Stimulated activated CD4-positive, alpha-beta T cell treated with anti-CD3 and anti-CD28 coated beads, Interleukin-4, amount 100 ng/mL, for 4 hours (primary cell): ENCODE measurements around the gene TNFRSF8.
"Not testable (repeated sequence)": the region's sequence is repeated elsewhere in the genome, so short reads cannot be mapped to it uniquely, and the experiment has no call there.

Source experiments
- DNase-seq, 2 experiments: peaks; one replicate each; pipeline ENCODE4 v3.0.0-alpha.2; 2020

The TNFRSF8 gene

DNA sequence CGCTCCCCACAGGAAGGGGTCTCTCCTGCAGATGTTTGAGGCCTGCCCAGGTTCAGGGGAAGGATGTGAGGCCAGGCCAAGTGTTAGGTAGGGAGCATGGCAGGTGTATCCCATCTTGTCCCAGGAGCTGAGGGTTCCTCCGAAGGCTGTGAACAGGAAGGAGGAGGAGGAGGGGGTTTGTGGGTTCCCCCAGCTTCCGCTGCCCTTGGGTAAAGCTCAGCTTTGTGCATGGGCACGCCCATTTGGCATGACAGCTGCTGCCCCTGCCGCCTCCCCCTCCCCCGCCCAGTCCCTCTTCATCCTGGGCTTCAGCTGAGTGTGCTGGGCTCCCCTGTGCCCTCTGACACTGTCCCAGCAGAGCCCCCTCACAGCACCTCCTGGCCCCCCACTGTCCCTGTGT lies 25.5 kb downstream of the TNFRSF8 start:
- DNase-seq: peak; percentile 22 to 38

DNA sequence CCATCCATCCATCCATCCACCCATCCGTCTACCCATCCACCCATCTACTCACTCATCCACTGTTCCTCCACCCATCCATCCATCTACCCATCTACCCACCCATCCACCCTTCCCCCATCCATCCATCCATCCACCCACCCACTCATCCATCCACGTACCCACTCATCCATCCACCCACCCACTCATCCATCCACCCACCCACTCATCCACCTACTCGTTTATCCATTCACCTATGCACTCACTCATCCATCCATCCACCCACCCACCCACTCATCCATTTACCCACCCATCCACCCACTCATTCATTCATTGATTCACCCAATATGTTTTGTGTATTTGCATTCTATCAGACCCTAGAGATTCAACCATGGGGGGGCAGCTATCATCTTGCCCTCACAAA lies 27.2 kb downstream of the TNFRSF8 start:
- peak in 1 of 2 experiments; percentile 8 for DNase-seq

DNA sequence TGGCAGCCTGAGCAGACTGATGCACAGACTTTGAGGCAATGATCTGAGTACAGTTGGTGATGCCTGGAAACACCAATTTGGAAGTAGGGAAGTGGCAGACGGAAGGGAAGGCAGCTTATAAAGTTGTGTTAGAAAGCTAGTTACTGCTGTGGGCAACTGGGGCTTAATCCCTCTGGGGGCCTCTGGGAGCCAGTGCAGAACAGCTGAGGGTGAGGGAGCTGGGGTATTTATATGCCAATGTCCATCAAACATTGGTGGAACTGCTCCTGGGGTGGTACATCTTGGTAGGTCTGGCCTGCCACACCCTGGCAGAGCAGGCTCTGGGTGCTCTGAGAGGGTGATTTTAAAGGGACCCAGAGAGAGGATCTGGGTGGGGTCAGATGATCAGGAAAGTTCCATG lies 28.1 kb downstream of the TNFRSF8 start:
- DNase-seq: no peak

DNA sequence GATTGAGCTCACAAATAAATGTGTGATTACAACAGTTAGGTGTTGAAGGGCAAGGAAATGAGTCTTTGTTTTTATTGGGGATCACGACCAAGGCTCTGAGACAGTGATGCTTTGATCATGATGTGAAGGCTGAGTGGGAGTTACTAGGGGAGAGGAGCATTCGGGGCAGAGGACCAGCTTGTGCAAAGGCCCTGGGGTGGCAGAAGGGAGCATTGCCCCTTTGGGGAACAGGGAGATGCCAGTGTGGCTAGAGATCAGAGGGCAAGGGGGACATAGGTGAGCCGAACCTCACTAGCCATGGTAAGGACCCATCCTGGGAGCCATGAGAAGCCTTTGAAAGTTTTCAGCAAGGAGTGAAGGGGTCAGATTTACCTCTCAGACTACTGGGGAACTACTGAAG lies 31.1 kb downstream of the TNFRSF8 start:
- no peak for DNase-seq

DNA sequence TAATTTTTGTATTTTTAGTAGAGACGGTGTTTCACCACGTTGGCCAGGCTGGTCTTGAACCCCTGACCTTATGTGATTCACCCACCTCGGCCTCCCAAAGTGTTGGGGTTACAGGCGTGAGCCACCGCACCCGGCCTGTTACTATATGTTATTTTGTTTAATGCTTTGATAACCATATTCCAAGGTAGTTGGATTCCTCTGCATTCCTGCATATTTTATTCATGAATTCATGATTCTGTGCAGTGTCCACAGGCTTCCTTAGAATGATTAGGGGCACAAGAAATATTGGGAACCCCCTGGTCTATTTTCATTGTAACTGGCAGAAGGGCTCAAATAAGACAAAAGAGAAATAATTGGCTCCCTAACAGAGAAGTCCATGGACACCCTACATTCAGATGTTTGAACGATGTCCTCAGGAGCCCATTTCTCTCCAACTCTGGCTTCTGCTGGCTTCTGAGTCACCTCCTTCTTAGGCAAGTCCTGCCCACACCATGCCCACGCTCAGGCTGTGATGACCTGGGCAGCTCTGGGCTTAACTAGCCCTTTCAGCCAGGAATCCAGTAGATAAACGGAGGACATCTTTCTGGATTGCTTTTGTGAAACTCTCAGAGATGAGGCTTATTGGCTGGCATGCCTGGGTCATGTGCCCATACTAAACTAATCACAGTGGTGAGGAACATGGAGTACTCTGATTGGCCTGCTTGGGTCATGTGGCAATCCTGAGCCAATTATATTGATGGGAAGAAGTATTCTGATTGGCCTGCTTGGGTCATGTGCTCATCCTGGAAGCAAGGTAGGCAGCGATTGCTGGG lies 32.6 kb downstream of the TNFRSF8 start:
- DNase-seq: no peak

DNA sequence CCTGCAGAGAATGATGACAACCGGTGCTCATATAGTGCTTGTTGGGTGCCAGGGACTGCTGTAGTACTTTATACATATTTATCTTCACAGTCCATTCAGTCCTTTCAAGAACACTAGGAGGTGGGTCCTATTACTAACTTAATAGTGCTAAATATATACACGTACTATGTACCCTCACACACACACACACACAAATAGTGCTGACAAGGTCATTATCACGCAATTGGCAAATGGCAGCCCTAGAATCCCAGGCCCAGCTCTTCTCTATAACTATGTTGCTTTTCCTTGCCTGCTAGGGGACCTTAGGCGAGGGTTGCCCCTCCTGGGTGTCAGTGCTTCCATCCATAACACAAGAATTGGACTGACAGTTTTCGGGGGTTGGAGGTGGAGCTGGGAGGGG lies 33.5 kb downstream of the TNFRSF8 start:
- no peak for DNase-seq

DNA sequence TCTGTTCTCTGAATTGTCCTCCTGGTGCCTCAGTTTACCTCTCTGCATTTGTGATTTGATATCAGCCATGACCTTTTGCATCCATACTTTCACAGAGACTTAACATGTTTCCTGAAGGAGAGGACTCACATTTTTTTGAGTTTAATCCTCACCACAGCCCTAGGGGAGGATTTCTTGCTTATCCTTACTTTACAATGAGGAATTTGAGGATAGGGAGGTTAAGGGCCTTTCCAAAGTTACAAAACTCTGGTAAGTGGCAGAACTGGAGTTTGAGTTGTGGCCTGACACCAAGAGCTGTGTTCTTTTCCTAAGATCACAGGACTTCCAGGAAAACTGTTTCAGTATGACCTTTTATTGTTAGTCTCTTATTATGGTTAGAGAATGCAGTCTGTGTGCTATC lies 34.2 kb downstream of the TNFRSF8 start:
- no peak for DNase-seq

DNA sequence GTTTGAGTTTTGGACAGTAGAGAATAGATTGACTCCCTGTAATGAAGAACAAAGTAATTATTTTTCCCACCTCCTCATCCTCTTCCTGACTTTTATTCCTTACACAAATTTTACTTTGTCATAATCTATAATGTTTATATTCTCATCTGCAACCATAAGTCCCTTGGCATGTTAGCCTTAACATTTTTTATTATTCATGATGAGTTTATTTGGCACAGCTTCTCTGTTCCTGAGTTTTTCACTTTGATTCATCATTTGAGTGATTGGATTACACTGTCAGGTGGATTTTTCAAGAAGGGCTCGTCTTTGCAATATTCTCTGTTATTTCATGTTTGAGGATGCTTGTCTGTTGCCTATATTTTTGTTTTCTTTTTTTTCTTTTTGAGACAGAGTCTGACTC lies 35.7 kb downstream of the TNFRSF8 start:
- no peak for DNase-seq

DNA sequence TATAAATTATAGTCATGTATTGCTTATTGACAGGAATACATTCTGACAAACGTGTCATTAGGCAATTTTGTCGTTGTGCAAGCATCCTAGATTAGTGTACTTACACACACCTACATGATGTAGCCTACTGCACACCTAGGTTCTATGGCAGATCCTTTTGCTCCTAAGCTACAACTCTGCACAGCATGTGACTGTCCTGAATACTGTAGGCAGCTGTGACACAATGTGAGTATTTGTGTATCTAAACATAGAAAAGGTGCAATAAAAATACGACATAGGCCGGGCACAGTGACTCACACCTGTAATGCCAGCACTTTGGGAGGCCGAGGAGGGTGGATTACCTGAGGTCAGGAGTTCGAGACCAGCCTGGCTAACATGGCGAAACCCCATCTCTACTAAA lies 36.5 kb downstream of the TNFRSF8 start:
- no peak for DNase-seq

DNA sequence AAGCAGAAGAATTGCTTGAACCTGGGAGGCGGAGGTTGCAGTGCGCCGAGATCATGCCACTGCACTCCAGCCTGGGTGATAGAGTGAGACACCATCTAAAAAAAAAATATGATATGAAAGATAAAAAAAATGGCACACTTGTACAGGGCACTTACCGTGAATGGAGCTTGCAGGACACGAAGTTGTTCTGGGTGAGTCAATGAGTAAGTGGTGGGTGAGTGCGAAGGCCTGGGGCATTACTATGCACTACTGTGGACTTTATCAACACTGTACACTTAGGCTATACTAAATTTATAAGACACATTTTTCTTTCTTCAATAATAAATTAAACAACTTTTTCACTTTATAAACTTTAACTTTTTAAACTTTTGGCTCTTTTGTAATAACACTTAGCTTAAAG lies 37.0 kb downstream of the TNFRSF8 start:
- DNase-seq: no peak

DNA sequence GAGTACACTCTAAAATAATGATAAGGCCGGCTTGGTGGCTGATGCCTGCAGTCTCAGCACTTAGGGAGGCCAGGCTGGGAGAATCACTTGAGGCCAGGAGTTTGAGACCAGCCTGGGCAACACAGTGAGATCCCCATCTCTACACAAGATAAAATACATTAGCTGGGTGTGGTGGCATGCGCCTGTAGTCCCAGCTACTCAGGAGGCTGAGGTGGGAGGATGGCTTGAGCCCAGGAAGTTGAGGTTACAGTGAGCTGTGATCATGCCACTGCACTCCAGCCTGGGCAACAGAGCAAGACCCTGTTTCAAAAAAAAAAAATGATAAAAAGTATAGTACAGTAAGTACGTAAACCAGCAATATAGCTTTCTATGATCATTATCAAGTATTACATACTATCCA lies 38.0 kb downstream of the TNFRSF8 start:
- not testable (repeated sequence) for DNase-seq

DNA sequence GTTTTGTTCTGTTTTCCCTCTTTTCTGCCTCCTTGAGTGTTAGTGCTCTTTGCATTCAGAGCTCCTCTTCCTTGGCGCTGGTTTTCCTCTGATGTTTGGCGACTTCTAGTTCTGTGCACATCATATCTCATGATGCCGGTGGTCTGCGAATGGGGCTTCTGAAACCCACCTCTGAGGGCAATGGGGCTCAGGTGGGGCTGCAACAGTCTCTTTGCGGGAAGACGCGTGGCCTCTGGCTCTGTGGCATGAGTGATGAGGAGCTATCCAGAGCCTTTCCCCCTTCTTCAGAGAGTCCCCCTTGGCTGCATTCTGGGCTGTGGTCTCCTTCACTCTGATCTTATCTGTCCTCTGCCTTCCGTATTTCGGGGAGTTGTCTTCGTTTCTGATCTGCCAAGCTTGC lies 39.0 kb downstream of the TNFRSF8 start:
- DNase-seq: no peak

DNA sequence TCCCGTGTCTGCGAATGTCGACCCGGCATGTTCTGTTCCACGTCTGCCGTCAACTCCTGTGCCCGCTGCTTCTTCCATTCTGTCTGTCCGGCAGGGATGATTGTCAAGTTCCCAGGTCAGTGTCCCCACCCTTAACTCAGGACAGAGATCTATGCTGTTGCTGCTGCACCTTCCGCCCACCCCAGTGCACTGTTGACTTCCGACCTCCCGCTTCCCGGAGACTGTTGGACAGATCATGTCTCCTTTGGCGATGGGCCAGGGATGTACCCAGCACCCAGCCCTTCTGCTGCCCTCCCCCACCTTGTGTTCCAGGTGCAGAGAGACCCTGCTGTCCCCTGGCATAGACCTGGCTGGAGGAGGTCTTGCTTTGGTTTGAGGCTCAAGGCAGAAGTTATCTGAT lies 41.3 kb downstream of the TNFRSF8 start:
- DNase-seq: no peak

DNA sequence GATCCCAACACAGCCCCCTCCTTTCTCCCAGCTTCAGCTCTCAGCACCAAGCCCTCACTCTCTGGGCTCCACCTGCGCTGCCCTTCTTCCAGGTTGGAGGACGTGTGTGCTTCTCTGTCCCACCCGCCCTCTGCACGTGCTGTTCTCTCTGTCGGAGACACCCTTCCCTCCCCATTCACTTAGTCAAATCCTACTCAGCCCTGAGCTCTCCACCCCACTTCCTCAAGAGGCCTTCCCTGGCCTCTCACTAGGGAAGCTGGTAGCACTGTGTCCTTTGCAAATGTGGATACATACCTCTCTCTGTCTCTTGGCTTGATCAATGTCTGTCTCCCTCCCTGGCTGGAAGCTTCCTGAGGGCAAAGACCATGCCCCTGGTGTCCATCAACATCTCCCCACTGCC lies 43.0 kb downstream of the TNFRSF8 start:
- no peak for DNase-seq

DNA sequence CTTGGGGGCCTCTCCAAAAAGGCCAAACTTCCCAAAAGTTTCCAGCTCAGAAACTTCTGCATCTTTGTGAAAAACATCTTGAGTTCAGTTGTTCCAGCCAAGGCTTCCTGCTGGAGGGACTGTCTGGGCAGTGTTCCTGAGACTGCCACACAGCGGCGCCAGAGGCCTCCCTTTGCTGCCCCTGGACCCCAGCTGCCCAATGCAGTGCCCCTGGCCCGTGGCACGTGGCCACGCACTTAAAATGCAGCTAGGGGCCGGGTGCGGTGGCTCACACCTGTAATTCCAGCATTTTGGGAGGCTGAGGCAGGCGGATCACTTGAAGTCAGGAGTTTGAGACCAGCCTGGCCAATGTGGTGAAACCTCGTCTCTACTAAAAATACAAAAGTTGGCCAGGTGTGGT lies 43.8 kb downstream of the TNFRSF8 start:
- DNase-seq: not testable (repeated sequence)

DNA sequence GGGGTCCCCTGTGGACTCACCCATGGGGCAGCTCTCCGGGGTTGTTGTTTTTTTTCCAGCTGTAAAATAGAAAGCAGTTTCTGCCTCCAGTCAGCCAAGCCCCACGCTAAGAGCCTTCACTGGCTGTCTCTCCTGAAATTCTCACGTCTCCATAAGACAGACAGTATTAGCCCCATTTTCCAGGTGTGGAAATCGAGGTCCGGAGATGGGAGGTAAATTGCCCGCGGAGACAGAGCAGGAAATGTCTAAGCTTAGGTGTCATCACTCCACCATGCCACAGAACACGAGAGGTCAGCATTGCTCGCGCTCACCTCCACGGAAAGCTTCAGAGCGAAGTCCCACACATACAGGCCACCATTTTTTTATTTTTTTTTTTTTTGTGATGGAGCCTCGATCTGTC lies 44.6 kb downstream of the TNFRSF8 start:
- DNase-seq: no peak

DNA sequence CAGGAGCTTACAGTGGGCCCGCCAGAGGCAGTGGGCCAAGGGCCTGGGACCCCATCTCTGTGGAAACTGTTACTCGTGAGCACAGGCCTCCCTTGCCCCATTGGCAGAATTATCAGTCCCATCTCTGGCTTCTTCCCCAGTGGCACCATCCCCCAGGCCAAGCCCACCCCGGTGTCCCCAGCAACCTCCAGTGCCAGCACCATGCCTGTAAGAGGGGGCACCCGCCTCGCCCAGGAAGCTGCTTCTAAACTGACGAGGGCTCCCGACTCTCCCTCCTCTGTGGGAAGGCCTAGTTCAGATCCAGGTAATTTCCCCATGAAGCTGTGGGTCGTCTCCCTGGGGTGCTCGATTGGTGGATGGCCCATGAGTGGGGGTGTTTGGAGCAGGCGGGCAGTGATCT lies 46.8 kb downstream of the TNFRSF8 start:
- DNase-seq: no peak

DNA sequence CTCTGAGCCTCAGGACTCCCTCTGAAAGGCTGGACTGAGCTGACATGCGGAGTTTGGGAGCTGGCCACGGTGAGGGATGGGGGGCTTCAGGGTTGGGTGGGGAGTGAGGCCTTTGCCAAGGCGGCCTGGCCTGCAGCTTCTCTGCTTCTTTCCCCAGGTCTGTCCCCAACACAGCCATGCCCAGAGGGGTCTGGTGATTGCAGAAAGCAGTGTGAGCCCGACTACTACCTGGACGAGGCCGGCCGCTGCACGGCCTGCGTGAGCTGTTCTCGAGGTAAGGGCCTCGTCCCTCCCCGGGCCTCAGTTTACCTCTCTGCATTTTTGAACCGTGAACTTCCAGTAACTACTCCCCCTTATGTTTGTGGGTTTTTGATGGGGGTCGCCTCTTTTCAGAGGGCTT lies 48.6 kb downstream of the TNFRSF8 start:
- DNase-seq: no peak

DNA sequence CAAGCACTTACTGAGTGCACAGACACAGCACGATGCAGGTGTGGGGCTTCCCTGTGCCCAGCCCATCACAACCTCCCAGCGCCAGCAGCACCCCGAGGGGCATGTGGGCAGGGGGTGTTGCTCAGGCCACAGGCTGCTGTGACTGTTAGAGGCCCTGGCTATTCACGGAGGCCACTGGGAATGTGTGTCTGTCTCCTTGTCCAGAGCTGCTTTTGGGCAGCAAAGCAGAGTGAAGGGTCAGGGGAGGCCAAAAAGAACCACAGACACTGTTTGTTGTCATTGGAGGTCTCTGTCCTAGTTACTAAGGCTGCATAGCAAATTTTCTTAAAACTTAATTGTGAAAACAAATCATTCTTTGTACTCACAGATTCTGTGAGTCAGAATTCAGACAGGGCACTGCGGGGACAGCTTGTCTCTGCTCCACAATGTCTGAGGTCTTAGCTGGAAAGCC lies 49.6 kb downstream of the TNFRSF8 start:
- no peak for DNase-seq

DNA sequence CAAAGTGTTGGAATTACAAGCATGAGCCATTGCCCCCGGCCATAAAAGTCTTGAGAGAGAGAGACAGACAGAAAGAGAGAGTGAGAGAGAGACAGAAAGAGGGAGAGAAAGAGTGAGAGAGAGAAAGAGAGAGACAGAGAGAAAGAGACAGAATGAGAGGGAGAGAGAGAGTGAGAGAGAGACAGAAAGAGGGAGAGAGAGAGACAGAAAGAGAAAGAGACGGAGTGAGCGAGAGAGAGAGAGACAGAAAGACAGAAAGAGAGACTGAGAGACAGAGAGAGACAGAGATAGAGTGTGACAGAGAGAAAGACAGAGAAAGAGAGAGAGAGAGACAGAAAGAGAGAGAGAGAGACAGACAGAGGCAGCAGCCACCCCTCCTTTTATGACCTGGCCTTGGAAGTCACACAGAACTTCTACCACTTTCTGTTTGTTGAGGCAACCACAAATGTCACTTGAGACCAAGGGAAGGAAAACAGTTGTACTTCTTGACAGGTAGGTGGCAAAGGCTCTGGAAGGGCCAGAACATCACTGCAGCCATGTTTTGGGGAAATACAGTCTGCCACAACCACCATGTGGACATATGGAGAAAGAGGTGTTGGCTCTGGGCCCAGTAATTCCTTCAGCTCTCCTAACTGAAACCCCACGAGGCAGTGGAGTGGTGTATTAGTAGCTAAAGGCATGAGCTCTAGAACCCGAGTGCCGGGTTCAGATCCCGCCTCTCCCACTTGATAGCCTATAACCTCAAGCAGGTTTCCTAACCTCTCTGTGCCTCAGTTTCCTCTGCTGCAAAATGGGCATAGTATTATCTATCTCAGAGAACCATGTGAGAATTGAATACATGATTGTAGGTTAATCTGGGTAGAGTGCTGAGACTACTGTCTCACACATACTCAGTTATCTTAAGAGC lies 50.6 kb downstream of the TNFRSF8 start:
- no peak for DNase-seq

DNA sequence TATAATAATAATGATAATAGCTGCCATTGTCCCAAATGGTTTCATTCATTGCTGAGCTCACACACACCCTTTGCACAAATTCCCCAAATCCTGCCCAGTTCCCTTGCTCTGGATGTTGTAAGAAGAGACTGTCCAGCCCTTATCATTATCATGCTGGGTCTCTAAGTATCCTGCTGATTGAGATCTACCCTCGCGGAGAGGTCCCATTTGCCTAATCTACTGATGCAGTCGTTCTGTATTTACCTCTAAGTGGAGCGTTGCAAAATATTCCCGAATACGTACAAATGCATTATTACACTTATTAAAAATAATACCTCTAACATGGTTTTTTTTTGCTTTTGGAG lies 51.2 kb downstream of the TNFRSF8 start:
- no peak for DNase-seq

DNA sequence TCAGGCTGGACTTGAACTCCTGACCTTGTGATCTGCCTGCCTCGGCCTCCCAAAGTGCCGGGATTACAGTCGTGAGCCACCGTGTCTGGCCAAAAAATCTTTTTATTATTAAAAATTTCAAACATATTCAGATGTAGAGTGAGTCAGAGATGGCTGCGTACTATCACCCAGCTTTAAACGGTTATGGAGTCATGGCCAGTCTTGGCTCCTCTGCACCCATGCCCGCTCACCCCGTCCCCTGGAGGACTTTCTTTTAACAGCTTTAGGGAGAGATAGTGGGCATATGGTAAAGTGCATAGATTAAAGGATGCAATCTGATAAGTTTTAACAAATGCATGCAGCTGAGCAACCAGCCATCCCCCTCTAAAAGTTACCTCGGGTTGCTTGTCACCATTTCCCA lies 51.8 kb downstream of the TNFRSF8 start:
- DNase-seq: no peak

DNA sequence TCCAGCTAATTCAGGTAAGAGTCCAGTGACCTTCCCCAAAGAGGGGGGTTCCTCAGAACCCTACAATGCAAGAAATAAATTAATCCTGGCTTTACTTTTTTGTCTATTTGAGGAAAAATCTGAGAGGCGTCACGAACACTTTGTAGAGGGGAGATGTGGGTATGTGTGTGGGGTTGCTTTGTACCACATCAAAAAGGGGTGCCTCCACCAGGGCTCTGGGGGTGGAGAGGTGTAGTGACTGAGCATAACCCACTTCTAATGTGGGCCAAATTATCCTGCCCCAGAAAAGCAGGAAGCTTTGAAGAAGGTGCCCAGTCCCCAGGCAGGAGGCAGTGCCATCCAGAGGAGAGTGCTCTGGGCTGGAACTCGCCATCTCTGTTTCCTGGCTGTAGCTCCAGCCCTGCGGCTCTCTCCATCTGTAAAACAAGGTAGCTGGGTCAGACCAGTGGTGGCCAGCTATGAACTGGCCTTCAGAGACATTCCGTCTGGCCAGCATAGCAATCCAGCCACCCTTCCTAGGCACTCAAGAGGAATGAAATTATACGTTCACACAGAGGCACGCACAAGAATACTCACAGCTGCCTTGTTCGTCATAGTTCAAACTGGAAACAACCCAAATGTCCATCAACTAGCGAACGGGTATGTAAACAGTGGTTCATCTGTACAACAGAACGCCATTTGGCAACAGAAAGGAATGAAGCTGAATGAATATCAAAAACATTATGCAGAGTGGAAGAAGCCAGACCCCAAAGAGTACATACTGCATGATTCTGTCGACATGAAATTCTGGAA lies 58.3 kb downstream of the TNFRSF8 start:
- peak in 1 of 2 experiments; percentile 48 for DNase-seq
